GM19351 (cell line): ENCODE results near the gene CNOT10.
"Not testable (repeated sequence)": the region's sequence is repeated elsewhere in the genome, so short reads cannot be mapped to it uniquely, and the experiment has no call there.

Experiments used
- ATAC-seq: cut with Tn5 transposase; IDR thresholded peaks from one replicate; pipeline ENCODE4 v1.9.1; 2021; ENCODE audit warnings: mild to moderate bottlenecking, moderate library complexity; ENCODE audit not compliant: unreplicated experiment

The CNOT10 gene

DNA sequence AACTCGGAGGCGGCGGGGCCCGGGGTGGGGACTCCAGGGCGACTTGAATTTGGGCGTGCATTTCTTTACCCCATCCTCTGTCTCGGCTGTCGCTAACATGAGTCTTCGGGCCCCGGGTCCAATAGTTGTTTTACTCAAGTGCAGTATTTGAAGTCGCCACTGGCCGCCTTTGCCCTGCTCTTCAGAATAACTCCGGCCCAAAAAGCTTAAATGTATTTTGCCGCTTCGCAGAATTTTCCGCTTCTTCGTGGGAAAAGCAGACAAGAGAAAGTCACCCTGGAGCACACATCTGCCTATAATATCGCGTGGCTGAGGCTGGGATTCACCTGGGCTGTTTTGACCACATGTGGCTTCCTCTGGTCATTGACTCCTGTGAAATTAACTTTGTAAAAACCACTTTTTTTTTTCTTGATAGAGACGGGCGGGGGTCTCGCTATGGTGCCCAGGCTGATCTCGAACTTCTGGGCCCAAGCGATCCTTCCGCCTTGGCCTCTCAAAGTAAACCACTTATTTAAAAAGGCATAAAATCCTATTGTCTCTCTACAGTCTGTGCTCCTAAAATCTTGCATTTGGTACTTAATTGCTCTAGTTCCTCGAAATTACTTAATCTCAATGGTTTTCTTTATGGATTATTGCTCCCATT, 676 bp downstream of the CNOT10 start:
- peak; percentile 2 for ATAC-seq

DNA sequence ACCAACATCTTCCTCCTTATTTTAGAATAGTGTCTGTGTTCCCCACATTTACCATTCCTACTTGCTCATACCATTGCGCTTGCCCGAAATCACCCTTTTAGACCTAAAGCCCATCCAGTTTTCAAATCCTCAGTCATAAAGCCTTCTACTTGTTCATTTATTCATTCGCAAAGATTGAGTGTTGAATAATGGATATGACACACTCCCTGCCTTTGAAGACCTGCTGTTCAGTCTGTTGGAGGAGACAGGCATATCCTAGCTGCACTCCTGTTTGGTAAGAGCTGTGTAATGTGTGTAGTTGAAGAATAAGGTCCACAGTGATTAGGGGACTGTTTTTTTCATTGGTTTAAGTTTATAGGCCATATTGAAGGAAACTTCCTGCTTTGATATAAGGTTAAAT, 1.7 kb downstream of the CNOT10 start:
- ATAC-seq: no peak

DNA sequence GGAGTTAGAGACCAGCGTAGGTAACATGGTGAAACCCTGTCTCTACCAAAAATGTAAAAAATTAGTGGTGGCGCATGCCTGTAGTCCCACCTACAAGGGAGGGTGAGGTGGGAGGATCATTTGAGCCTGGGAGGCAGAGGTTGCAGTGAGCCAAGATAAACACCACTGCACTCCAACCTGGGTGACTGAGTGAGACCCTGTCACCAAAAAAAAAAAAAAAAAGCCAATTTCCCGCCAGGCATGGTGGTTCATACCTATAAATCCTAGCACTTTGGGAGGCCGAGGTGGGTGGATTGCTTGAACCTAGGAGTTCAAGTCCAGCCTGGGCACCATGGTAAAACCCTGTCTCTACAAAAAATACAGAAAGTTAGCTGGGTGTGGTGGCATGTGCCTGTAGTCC, 6.9 kb downstream of the CNOT10 start:
- no peak for ATAC-seq

DNA sequence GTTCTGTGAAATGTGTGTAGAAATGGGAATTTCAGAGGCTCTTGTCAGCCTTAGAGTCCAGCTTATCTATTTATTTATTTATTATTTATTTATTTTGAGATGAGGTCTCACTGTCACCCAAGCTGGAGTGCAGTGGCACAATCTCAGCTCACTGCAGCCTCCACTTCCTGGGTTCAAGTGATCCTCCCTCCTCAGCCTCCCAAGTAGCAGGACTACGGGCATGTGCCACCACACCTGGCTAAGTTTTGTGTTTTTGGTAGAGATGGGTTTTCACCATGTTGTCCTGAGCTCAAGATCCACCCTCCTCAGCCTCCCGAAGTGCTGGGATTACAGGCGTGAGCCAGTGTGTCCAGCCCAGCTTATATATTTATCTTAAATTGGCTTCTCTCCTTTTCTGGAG, 11.5 kb downstream of the CNOT10 start:
- ATAC-seq: no peak

DNA sequence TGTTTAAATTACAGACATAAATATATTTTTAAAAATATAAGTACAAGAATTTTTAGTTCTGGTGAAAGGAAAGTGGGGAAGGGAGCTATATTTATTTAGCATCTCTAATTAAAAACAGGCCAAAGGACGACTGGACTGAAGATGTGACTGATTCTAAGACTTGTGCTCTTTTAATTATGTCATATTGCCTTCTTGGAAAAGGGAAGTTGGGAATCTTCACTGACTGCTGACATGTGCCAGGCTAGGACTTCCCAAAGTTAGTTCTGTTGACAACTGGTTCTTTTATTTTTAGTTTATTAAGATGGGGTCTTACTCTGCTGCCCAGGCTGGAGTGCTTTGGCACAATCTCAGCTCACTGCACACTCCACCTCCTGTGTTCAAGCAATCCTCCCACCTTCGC, 13.5 kb downstream of the CNOT10 start:
- ATAC-seq: no peak

DNA sequence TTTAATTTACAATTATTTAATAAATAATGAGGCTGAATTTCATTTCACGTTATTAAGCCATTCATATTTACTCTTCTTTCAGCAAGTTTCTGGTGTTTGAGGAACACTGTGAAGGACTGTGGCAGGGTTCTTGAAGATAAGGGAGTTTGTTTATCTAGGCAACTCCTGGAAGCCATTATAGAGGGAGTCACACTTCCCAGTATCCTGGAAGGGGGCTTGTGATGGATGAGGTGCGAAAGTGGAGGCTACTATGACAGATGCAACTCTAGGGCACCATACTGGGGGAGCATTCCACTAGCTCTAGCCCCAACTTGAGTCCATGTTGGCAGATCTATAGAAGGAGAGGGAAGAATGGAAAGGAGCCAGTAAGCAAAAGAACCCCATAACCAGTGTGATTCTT, 14.4 kb downstream of the CNOT10 start:
- no peak for ATAC-seq

DNA sequence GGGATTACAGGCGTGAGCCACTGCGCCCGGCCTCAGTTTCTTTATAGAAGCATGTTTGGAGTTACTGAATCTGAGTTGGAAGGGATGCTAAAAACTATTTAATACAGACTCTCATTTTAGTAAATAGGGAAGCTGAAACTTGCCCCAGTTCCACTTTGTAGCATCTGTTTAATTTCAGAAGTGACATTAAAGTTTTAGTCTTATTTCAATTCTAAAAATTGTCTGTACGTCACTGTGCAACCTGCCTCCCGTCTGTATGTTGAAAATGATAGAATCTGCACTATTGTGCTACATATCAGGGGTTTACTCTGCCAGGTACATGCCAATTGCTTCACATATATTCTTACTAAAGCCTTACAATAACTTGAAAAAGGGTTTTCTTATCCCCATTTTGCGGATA, 15.3 kb downstream of the CNOT10 start:
- ATAC-seq: no peak

DNA sequence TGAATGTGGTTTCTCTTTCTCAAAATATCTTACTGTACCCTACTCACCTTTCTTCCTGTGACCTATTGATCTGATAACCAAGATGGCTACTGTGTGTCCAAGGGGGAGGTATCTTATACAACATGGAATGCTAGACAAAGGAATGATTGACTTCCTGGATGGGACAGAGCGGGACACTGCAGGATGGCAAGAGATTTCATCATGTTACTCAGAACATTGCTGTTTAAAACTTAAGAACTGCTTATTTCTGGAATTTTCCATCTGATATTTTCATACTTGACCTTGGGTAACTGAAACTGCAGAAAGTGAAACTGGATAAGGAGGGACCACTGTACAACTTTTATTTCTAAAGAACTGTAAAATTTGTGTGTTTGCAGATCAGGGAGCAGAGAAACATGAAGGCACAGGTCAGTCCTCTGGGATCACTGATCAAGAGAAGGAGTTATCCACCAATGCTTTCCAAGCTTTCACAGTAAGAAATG, 18.5 kb downstream of the CNOT10 start:
- ATAC-seq: no peak

DNA sequence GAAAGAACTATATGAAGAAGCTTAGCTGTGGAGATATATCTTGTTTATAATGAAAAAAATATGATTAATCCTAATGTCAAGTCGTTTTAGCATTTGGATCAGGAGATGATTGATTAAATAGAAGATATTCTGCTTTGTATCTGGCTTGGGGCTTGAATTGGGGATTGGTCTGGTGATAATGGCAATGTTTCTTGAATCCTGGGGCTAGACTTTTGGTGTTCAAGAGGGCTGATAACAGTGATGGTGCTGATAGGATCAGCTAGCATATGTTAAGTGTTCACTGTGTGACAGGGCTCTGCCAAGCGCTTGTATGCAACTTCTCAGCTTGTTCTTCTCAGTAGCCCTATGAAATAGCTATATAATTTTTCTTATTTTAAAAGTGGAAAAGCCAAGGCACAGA, 20.2 kb downstream of the CNOT10 start:
- no peak for ATAC-seq

DNA sequence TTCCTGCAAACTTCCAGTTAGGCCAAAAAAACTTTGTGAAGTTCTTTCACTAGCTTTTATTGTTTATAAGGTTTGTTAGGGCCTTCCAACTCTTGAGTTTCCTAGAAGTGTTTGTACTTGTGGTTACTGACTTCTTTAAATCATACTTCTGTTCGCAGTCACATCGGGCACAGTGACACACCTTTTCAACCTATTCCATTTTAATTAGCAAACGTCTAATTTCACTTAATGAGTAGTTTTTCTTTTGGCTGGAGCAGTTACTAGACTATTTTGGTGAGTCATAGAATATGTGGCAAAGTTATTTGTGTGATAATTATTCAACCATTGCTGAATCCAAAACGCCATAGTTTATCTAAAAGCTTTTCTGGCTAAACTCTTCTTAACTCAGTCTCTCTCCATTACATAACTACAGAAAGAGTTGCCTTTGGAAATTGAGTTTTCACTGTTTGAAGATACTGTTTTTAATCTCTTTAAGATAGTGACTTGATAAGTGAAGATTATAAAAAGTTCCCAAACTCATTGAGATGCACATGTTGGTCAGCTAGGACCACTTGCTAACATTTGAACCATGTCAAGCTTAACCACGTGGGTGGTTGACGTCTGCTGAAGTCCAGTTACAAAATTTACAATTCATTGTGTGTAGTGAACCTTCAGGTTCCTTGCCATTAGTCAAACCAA, 21.5 kb downstream of the CNOT10 start:
- no peak for ATAC-seq

DNA sequence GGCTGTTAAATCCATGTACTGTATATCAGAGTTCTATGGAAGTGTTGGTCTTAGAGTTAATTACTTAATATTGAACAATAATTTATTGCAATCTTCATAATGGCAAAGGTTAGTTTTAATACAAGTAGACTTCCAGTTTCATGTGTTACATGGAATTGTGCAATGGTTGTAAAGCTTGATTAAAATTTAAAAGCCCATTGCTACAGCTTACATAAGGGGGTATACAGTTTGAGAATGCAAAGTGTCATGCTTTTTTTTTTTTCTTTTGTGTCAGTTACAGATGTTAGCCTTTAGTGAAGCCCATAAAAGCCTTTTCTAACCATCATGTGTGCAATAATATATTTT, 22.0 kb downstream of the CNOT10 start:
- ATAC-seq: no peak

DNA sequence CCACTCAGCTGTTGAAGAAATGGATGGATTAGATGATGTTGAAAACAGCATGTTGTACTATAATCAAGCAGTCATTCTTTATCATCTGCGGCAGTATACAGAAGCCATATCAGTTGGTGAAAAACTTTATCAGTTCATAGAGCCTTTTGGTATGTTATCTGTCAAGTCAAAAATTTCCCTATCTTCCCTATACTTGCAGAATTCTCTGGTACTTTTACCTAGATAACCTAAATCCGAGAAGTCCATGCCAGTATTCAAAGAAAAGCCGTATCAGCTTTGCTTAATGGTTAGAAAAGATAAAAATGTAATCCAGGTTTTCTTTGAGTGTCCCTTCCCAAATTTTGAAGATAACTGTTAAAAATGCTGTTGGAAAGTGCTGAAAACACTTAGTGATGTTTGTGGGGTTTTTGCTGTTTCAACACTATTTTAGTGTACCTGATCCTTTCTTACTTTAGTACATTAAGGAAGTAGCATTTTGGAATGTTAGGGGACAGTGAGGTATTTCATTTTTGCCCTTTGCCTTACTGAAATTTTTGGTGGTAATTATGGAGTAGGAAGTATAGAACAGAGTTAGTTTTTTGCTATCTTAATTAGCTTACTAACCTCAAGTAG, 23.8 kb downstream of the CNOT10 start:
- no peak for ATAC-seq

DNA sequence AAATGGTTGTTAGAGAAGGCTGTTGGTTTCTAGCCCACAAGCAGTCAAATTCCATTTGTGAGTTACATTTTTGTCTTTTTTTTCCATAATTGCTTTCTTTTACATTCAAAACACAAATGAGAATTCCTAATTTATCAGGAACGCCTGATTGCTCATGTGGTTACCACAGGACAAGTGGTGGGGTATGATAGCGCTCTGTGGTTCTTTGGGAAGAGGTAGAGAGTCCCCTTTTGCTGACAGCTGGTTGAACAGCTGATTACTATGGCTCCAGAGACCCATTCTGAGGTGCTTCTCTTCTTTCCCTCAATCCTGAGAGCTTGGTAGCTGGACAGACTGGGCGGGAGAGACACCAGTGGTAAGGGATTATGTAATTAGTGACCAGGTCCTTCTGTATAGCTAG, 24.4 kb downstream of the CNOT10 start:
- ATAC-seq: no peak

DNA sequence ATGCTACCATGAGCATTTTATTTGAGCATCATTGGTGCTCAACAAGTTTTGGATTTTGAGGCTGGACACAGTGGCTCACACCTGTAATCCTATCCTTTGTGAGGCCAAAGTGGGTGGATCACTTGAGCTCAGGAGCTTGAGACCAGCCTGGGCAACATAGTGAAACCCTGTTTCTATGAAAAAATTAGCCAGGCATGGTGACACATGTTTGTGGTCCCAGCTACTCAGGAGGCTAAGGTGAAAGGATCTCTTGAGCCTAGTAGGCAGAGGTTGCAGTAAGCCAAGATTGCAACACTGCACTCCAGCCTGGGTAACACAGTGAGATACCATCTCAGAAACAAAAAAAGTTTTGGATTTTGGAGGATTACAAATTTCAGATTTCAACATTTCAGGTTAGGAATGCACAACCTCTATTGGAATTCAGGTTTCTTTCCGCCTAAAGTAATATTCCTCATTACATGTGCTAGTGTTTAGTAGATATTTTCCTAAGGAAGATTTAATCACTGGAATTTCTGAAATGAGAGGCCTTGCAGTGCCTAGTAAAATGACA, 27.6 kb downstream of the CNOT10 start:
- ATAC-seq: no peak

DNA sequence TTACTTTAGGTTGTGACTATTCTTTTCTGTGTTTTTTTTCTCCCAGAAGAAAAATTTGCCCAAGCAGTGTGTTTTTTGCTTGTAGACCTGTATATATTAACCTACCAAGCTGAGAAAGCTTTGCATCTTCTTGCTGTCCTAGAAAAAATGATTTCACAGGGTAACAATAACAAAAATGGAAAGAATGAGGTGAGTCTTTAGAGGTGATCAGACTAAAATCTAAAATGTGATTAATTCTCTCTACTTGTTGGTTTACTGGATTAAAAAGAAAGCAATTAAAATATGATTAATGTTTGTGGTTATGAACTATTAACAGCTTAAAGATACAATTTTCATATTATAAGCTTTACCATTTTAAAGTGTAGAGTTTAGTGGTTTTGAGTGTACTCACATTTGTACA, 28.2 kb downstream of the CNOT10 start:
- no peak for ATAC-seq

DNA sequence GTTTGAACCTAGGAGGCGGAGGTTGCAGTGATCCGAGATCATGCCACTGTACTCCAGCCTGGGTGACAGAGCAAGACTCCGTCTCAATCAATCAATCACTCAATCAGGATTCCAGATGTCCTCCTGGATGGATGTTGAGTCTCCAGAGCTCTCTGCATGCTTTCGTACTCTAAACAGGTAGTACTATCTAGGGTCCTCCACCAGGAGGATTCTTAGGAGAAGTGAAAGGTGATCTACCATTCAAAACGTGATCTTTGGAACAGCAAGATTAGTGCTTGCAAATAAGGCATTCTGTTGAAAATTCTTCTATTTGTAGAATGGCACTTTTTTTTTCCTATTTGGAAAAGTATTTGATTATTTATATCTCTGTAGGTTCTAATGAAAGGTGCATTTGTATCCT, 34.3 kb downstream of the CNOT10 start:
- no peak for ATAC-seq

DNA sequence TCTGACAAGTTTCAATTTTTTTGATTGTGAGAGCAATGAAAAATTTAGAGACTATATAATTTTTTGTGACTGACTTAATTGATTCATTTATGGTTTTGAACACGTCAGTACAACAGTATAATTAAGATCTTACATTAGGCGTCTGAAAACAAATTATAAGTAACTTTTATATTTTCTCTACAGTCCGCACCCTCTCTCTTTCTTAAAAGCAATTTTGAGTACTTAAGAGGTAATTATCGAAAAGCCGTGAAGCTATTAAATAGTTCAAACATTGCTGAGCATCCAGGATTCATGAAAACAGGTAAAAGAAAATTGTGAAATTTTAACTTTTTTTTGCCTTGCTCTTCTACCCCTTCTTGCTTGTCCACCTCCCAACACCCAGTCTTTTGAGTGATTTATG, 34.9 kb downstream of the CNOT10 start:
- ATAC-seq: no peak

DNA sequence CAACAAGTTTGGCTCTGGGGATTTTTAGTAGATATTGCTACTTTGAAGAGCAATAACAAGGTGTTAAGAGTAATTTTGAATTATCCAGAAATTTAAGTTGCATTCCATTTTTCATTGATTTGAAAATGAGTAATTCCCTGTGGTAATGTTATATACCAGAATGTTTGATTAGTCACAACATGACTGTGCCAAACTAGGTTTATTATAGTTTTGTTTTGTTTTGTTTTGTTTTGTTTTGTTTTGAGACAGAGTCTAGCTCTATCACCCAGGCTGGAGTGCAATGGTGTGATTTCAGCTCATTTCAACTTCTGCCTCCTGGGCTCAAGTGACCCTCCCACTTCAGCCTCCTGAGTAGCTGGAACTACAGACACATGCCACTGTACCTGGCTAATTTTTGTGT, 40.7 kb downstream of the CNOT10 start:
- no peak for ATAC-seq

DNA sequence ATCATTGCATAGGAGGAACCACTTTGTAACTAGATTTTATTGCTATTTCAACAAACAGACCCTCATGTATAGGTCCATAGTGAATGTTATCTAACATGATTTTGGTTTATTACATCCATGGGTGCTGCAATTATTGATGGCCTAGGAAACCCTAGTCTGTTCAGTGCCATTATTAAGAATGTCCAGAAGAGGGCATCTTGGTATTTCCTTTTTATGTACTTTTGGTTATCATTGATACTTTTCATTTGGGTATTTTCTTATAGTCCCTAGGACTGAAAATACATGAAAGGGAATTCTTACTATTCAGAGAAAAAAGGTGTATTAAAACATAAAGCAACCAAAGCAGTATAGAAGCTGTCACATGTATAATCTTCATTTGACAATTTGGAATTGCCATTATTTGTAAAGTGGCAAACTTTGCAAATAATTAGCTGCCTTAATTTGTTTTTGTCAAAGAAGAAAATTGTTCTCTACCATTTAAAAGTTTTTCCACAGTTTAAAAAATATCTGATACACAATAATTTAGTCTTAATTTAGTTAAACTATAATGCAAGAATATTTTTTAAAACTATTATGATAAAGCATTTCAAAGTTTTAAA, 48.7 kb downstream of the CNOT10 start:
- ATAC-seq: peak; percentile 49

DNA sequence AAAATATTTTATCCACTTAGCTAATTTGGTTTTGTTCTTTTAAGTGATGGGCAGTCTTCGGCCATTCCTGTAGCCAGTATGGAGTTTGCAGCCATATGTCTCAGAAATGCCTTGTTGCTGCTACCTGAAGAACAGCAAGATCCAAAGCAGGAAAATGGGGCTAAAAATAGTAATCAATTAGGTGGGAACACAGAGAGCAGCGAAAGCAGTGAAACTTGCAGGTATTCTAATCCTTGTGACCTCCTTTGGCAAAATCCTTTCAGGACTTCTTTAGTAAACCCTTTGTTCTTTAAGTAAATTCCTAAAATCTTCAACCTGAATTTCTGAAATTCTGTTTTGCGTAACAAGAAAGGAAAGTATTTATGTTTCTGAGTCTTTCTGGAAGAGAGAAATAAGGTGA, 49.8 kb downstream of the CNOT10 start:
- no peak for ATAC-seq

DNA sequence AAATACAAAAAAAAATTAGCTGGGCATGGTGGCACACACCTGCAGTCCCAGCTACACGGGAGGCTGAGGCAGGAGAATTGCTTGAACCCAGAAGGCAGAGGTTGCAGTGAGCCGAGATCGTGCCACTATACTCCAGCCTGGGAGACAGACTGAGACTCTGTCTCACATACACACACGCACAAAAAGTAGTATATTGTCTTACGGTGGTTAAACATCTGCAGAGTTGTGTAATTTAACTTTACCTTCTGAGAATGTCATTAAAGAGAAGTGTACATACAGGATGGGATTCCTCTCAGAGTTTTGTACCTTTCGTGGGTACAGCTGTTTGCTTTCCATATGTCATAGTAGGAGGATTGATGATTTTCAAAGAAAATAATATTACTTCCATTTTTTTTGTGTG, 58.5 kb downstream of the CNOT10 start:
- ATAC-seq: not testable (repeated sequence)

DNA sequence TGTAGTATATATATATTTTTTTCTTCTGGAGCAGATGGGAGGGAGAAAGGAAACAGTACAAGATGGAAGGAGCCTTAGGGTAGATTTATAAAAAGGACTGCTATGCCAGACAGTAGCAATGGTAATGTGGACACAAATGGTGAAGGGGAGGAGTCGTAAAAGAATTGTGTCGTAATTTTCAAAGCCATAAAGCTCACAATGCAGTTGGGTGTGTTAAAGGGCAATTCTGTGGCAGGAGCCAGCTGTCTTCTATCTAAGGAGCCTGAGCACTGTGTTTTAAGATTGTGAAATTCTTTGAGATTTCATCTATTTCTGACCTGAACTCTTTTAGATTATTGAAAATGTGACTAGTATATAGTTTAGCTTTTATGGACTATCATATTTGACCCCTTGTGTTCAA, 58.9 kb downstream of the CNOT10 start:
- ATAC-seq: no peak
